ENCODE data around the gene CREB3L2.

DNA sequence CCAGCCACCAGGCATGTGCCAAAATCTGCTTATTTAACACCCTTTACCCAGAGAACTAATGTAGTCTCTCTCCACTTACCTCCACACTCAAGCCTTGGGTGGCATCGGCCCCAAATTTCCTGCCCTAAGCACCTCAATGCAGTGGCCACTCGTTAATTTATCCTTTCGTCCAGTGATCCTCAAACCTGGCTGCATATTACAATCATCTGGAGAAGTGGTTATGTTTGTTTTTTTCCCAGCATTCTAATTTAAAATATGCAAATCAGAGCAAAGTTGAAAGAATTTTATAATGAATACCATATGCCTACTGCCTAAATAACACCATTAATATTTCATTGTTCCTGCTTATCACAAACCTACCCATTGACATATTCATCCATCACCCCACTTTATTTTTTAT, 25.7 kb downstream of the CREB3L2 start:
- TF ChIP-seq POLR2A (IDR thresholded peaks at IDR 0.05; ENCODE audit: low read depth, low read length) (no peak), POLR2AphosphoS5 (IDR thresholded peaks at IDR 0.05; ENCODE audit: low read depth, low read length) (no peak)

Data from GM12892 (cell line).